EH (cell line): ENCODE results near the gene ROBO1.

Source experiments
- DNase-seq: peaks from one replicate; pipeline ENCODE4 v3.0.0-alpha.2; 2015; ENCODE audit warnings: low read depth

ROBO1 gene

GRCh38 chr3:79066481-79066880 is 701.3 kb downstream of the ROBO1 start:
- no peak for DNase-seq

GRCh38 chr3:79063624-79064023 is 704.2 kb downstream of the ROBO1 start:
- peak; percentile 47 for DNase-seq

GRCh38 chr3:79057756-79058155 is 710.0 kb downstream of the ROBO1 start:
- no peak for DNase-seq

GRCh38 chr3:79056498-79056897 is 711.3 kb downstream of the ROBO1 start:
- DNase-seq = no peak

GRCh38 chr3:79052054-79052681 is 715.6 kb downstream of the ROBO1 start:
- no peak for DNase-seq

GRCh38 chr3:79047581-79047980 is 720.2 kb downstream of the ROBO1 start:
- peak; percentile 14 for DNase-seq

- DNase-seq = no peak
Measured at GRCh38 chr3:79041621-79042020, 726.2 kb downstream of the ROBO1 start.

GRCh38 chr3:79040701-79041100 is 727.1 kb downstream of the ROBO1 start:
- peak; percentile 86 for DNase-seq

- no peak for DNase-seq
Measured at GRCh38 chr3:79040091-79040490, 727.7 kb downstream of the ROBO1 start.

GRCh38 chr3:79039192-79039591 is 728.6 kb downstream of the ROBO1 start:
- DNase-seq = no peak

GRCh38 chr3:79038636-79039035 is 729.2 kb downstream of the ROBO1 start:
- DNase-seq = no peak

GRCh38 chr3:79038057-79038456 is 729.7 kb downstream of the ROBO1 start:
- no peak for DNase-seq

GRCh38 chr3:79032686-79033318 is 735.0 kb downstream of the ROBO1 start:
- DNase-seq = peak; percentile 69

- no peak for DNase-seq
Measured at GRCh38 chr3:79030157-79030556, 737.6 kb downstream of the ROBO1 start.

- no peak for DNase-seq
Measured at GRCh38 chr3:79028916-79029315, 738.9 kb downstream of the ROBO1 start.

- DNase-seq = no peak
Measured at GRCh38 chr3:79027593-79027992, 740.2 kb downstream of the ROBO1 start.

- DNase-seq = no peak
Measured at GRCh38 chr3:79019924-79020173, 747.9 kb downstream of the ROBO1 start.

GRCh38 chr3:79019137-79019923 is 748.5 kb downstream of the ROBO1 start:
- DNase-seq = peak; percentile 93

- peak; percentile 78 for DNase-seq
Measured at GRCh38 chr3:79018671-79019136, 749.1 kb downstream of the ROBO1 start.

- no peak for DNase-seq
Measured at GRCh38 chr3:79018265-79018664, 749.5 kb downstream of the ROBO1 start.

GRCh38 chr3:79016587-79017376 is 751.0 kb downstream of the ROBO1 start:
- DNase-seq = peak; percentile 42

- no peak for DNase-seq
Measured at GRCh38 chr3:79015854-79016253, 751.9 kb downstream of the ROBO1 start.

GRCh38 chr3:79012946-79013362 is 754.8 kb downstream of the ROBO1 start:
- peak; percentile 11 for DNase-seq
